HepG2 (cell line): ENCODE results near the gene KIFAP3. TPM values are rescaled to one million over a fixed set of nuclear protein-coding genes. Genes with fewer than 3 reads are reported as not detected.
A peak's percentile ranks its signal among the peaks of the same experiment; 100 is the strongest.

Experiments used
- DRAP1 ChIP-seq: IDR thresholded peaks from 2 replicates; pipeline ENCODE4 v1.6.1; 2016; ENCODE audit warnings: missing genetic modification reagents, missing compliant biosample characterization
- HMG20B ChIP-seq: conservative IDR thresholded peaks from 2 replicates; pipeline ENCODE4 v1.6.1; 2016; ENCODE audit warnings: missing genetic modification reagents, missing compliant biosample characterization
- KLF9 ChIP-seq: IDR thresholded peaks from 2 replicates; pipeline ENCODE4 v1.6.1; 2016; ENCODE audit warnings: low read depth
- MED1 ChIP-seq: sonication (generic); formaldehyde crosslinking; IDR thresholded peaks from 2 replicates; pipeline ENCODE4 v1.4.0; 2020; ENCODE audit warnings: missing genetic modification reagents
- PTBP1 ChIP-seq: fragments of 200-400 bp; formaldehyde crosslinking; IDR thresholded peaks from 2 replicates; pipeline ENCODE4 v1.6.1; 2018; ENCODE audit warnings: low read length, low read depth; ENCODE audit not compliant: poor library complexity, severe bottlenecking
- RFX3 ChIP-seq: IDR thresholded peaks from 2 replicates; pipeline ENCODE4 v1.6.1; 2016; ENCODE audit warnings: missing biosample characterization, missing genetic modification reagents
- SCMH1 ChIP-seq: sonication (generic); formaldehyde crosslinking; IDR thresholded peaks from 2 replicates; pipeline ENCODE4 v1.9.0; 2021; ENCODE audit warnings: missing genetic modification reagents, mild to moderate bottlenecking, borderline replicate concordance
- SIN3A ChIP-seq: IDR thresholded peaks from 2 replicates; pipeline ENCODE4 v1.6.1; 2011; ENCODE audit warnings: low read depth, mild to moderate bottlenecking, control low read depth, low read length, borderline replicate concordance
- SKIL ChIP-seq: sonication (generic); formaldehyde crosslinking; IDR thresholded peaks from 2 replicates; pipeline ENCODE4 v1.8.0; 2022; ENCODE audit warnings: missing genetic modification reagents, mild to moderate bottlenecking, moderate library complexity, borderline replicate concordance
- SP1 ChIP-seq, 2 experiments: fragments of 450-650 bp in 1 of 2; sonication (generic) in 1 of 2; formaldehyde crosslinking in 1 of 2; IDR thresholded peaks; 2 replicates each; pipeline versions ENCODE4 v1.4.0 to v1.6.1; 2016 to 2020; ENCODE audit warnings: missing genetic modification reagents in 1 of 2
- THYN1 ChIP-seq: sonication (generic); formaldehyde crosslinking; IDR thresholded peaks from 2 replicates; pipeline ENCODE4 v1.8.1; 2023; ENCODE audit warnings: low read depth, mild to moderate bottlenecking, moderate library complexity, missing genetic modification reagents, borderline replicate concordance
- YEATS2 ChIP-seq: sonication (generic); formaldehyde crosslinking; IDR thresholded peaks from 2 replicates; pipeline ENCODE4 v1.4.0; 2020; ENCODE audit warnings: missing genetic modification reagents, borderline replicate concordance
- ZNF138 ChIP-seq: sonication (generic); formaldehyde crosslinking; IDR thresholded peaks from 2 replicates; pipeline ENCODE4 v1.5.0; 2020; ENCODE audit warnings: mild to moderate bottlenecking, low read depth, missing genetic modification reagents
- ZNF17 ChIP-seq: sonication (generic); formaldehyde crosslinking; IDR thresholded peaks from 2 replicates; pipeline ENCODE4 v1.5.0; 2020; ENCODE audit warnings: mild to moderate bottlenecking, missing genetic modification reagents
- ZNF18 ChIP-seq: sonication (generic); formaldehyde crosslinking; IDR thresholded peaks from 2 replicates; pipeline ENCODE4 v1.8.0; 2022; ENCODE audit warnings: mild to moderate bottlenecking, missing genetic modification reagents; ENCODE audit not compliant: insufficient replicate concordance
- ZNF24 ChIP-seq: fragments of 450-650 bp; IDR thresholded peaks from 2 replicates; pipeline ENCODE4 v1.6.1; 2017; ENCODE audit warnings: antibody characterized with exemption, mild to moderate bottlenecking
- ZNF292 ChIP-seq: sonication (generic); formaldehyde crosslinking; IDR thresholded peaks from 2 replicates; pipeline ENCODE4 v1.8.1; 2022; ENCODE audit warnings: mild to moderate bottlenecking, low read depth, missing genetic modification reagents, borderline replicate concordance
- ZNF367 ChIP-seq: sonication (generic); formaldehyde crosslinking; IDR thresholded peaks from 2 replicates; pipeline ENCODE4 v1.4.0; 2020; ENCODE audit warnings: missing genetic modification reagents, borderline replicate concordance
- ZNF589 ChIP-seq: sonication (generic); formaldehyde crosslinking; conservative IDR thresholded peaks from 2 replicates; pipeline ENCODE4 v1.8.0; 2022; ENCODE audit warnings: mild to moderate bottlenecking, moderate library complexity, missing genetic modification reagents
- ZNF704 ChIP-seq: sonication (generic); formaldehyde crosslinking; IDR thresholded peaks from 2 replicates; pipeline ENCODE4 v1.8.1; 2023; ENCODE audit warnings: mild to moderate bottlenecking, inconsistent platforms, moderate library complexity, missing genetic modification reagents, borderline replicate concordance
- ZNF766 ChIP-seq: sonication (generic); formaldehyde crosslinking; IDR thresholded peaks from 2 replicates; pipeline ENCODE4 v1.5.0; 2020; ENCODE audit warnings: missing genetic modification reagents, borderline replicate concordance
- polyA plus RNA-seq, 8 experiments: library from polyadenylated mRNA; depleted of rRNA in 3 of 8; stranded (reverse) in 7 of 8; unstranded in 1 of 8; fragments of >200 nt; fragmentation: Illumina TruSeq in 4 of 8; extraction: Trizol in 4 of 8; gene quantifications; 2 replicates each; pipeline versions ENCODE4 v1.2.1 to v1.2.3, GENCODE V29; 2011 to 2016; ENCODE audit warnings: low read depth in 4 of 8, missing spikeins in 1 of 8, mixed read lengths in 1 of 8; ENCODE audit not compliant: insufficient read depth in 1 of 8
- total RNA-seq, 5 experiments: library from RNA; depleted of rRNA; stranded (reverse); fragments of >200 nt; fragmentation: Illumina TruSeq; extraction: Trizol; gene quantifications; 2 replicates each; pipeline ENCODE4 v1.2.3, GENCODE V29; 2016; ENCODE audit warnings: low read depth in 1 of 5

KIFAP3 gene
- total and polyA plus RNA-seq, 2 of the 13 experiments (the other 11 are each of a cell fraction or from before 2014, with no cell fraction given): 3.4 to 10.0 TPM

- TF ChIP-seq ZNF18 (CRISPR knock-in tag): no peak
- no peak for TF ChIP-seq ZNF24
- TF ChIP-seq RFX3 (CRISPR knock-in tag): peak; percentile 50
- peak; percentile 84; the same call in 1 of the 2 replicates for TF ChIP-seq YEATS2 (CRISPR knock-in tag)
- TF ChIP-seq KLF9: 0 out of 2 replicates have a peak, but pooled peaks have one; percentile 33
- peak; percentile 88; the same call in 1 of the 2 replicates for TF ChIP-seq SIN3A
- no peak for TF ChIP-seq MED1
- TF ChIP-seq HMG20B (CRISPR knock-in tag): no peak
- no peak for TF ChIP-seq ZNF589 (CRISPR knock-in tag)
- TF ChIP-seq ZNF766 (CRISPR knock-in tag): no peak
- TF ChIP-seq DRAP1: peak; percentile 76
- no peak for TF ChIP-seq SP1 (IDR thresholded peaks at IDR 0.05)
- TF ChIP-seq SP1 (CRISPR knock-in tag; IDR thresholded peaks at IDR 0.05): no peak
- no peak for TF ChIP-seq ZNF367 (CRISPR knock-in tag)
- TF ChIP-seq SKIL: no peak
- TF ChIP-seq THYN1: no peak
- TF ChIP-seq ZNF17: no peak
- TF ChIP-seq PTBP1: no peak
- TF ChIP-seq ZNF292 (CRISPR knock-in tag): peak; percentile 89
- no peak for TF ChIP-seq ZNF138 (CRISPR knock-in tag)
- no peak for TF ChIP-seq SCMH1
- no peak for TF ChIP-seq ZNF704 (CRISPR knock-in tag)
Observed at GRCh38 chr1:170074250-170075157, at the start of gene KIFAP3 (continued).
